GM12878 (cell line): ENCODE results near the gene EDARADD. TPM values are rescaled to one million over a fixed set of nuclear protein-coding genes. Genes with fewer than 3 reads are reported as not detected.

Experiments used
- ATAC-seq: fragments of 200-7000 bp; cut with Tn5 transposase; 3 replicates; pipeline ENCODE4 v1.9.1; 2020; ENCODE audit warnings: mild to moderate bottlenecking, moderate library complexity
- BruUV-seq: library from RNA; stranded (reverse); fragments of 400-500 nt; replicated peaks from 2 replicates; lab custom pipeline; 2021; lab: Mats Ljungman, UMichigan
- CTCF ChIA-PET: fragments of 300-600 bp; sonication (Branson Sonifier 250); formaldehyde crosslinking; extraction: SDS; loops from one replicate; lab custom pipeline; 2021; ENCODE audit warnings: inconsistent platforms; lab: Yijun Ruan, JAX
- POLR2A ChIA-PET: fragments of 350-600 bp; formaldehyde crosslinking; extraction: SDS; loops from one replicate; lab custom pipeline; 2021; ENCODE audit warnings: inconsistent platforms; lab: Charles Lee
- RAD21 ChIA-PET: fragments of 300-600 bp; sonication (Branson Sonifier 250); formaldehyde crosslinking; loops from one replicate; lab custom pipeline; 2023; ENCODE audit warnings: antibody characterized with exemption; ENCODE audit not compliant: unreplicated experiment; lab: Charles Lee
- SMC1A ChIA-PET: fragments of 300-600 bp; sonication (Branson Sonifier 250); formaldehyde crosslinking; loops from one replicate; lab custom pipeline; 2023; ENCODE audit not compliant: unreplicated experiment, uncharacterized antibody; lab: Charles Lee
- DNase-seq: peaks from one replicate; pipeline ENCODE4 v3.0.0-alpha.2; 2011; ENCODE audit warnings: low read depth, low spot score
- FAIRE-seq: peaks from 3 replicates; lab custom pipeline; 2011; peaks lifted over from hg19 to GRCh38; lab: Jason Lieb, UNC
- H2AFZ ChIP-seq: 2 replicates; pipeline ENCODE4 v1.6.0; 2011; ENCODE audit warnings: low read depth, low read length, control low read depth; ENCODE audit not compliant: control insufficient read depth
- H3K27ac ChIP-seq: 2 replicates; pipeline ENCODE4 v1.5.1; 2011; ENCODE audit warnings: control low read depth; ENCODE audit not compliant: control insufficient read depth, insufficient read depth
- H3K27me3 ChIP-seq, 2 experiments: replicated peaks in 1 of 2; 2 replicates each; pipeline versions ENCODE4 v1.6.0 to v1.6.1; 2011; ENCODE audit warnings: low read length in 1 of 2; ENCODE audit not compliant: control insufficient read depth in 2 of 2, insufficient read depth in 2 of 2
- H3K36me3 ChIP-seq, 2 experiments: 2 replicates each; pipeline ENCODE4 v1.5.1; 2011; ENCODE audit warnings: low read length in 1 of 2; ENCODE audit not compliant: control insufficient read depth in 2 of 2, insufficient read depth in 2 of 2
- H3K4me1 ChIP-seq: 2 replicates; pipeline ENCODE4 v1.6.1; 2011; ENCODE audit warnings: mild to moderate bottlenecking, low read length, moderate library complexity, mixed read lengths; ENCODE audit not compliant: control insufficient read depth, insufficient read depth
- H3K4me2 ChIP-seq: 2 replicates; pipeline ENCODE4 v1.6.0; 2011; ENCODE audit warnings: control low read depth; ENCODE audit not compliant: control insufficient read depth, insufficient read depth
- H3K4me3 ChIP-seq: fragments of 200-600 bp; sonication (generic); 2 replicates; pipeline ENCODE4 v1.5.1; 2016
- H3K79me2 ChIP-seq: 2 replicates; pipeline ENCODE4 v1.6.0; 2011; ENCODE audit warnings: low read length; ENCODE audit not compliant: control insufficient read depth, insufficient read depth
- H3K9ac ChIP-seq: 2 replicates; pipeline ENCODE4 v1.8.0; 2011; ENCODE audit warnings: low read length, control low read depth, mixed read lengths; ENCODE audit not compliant: control insufficient read depth, insufficient read depth
- H3K9me3 ChIP-seq: replicated peaks from 3 replicates; pipeline ENCODE4 v1.5.1; 2011; ENCODE audit warnings: mild to moderate bottlenecking, low read length; ENCODE audit not compliant: control insufficient read depth, insufficient read depth
- H4K20me1 ChIP-seq: 2 replicates; pipeline ENCODE4 v1.6.0; 2011; ENCODE audit not compliant: control insufficient read depth, insufficient read depth
- CHD2 ChIP-seq: IDR thresholded peaks from 2 replicates; pipeline ENCODE4 v1.6.1; 2011; ENCODE audit warnings: low read depth, low read length, improper control_type of control experiment, borderline replicate concordance
- HCFC1 ChIP-seq: fragments of 150-350 bp; IDR thresholded peaks from 2 replicates; pipeline ENCODE4 v1.6.1; 2014; ENCODE audit warnings: low read length
- MYB ChIP-seq: fragments of 150-350 bp; IDR thresholded peaks from 2 replicates; pipeline ENCODE4 v1.6.1; 2014; ENCODE audit warnings: mild to moderate bottlenecking, low read depth, low read length, borderline replicate concordance
- POLR2A ChIP-seq: IDR thresholded peaks from 2 replicates; pipeline ENCODE4 v1.6.1; 2011; ENCODE audit warnings: low read depth, mild to moderate bottlenecking, low read length
- RUNX3 ChIP-seq: IDR thresholded peaks from 2 replicates; pipeline ENCODE4 v1.6.1; 2012; ENCODE audit warnings: low read length, inconsistent platforms
- SMC3 ChIP-seq: IDR thresholded peaks from 2 replicates; pipeline ENCODE4 v1.6.1; 2011; ENCODE audit warnings: low read length, improper control_type of control experiment, borderline replicate concordance
- SREBF2 ChIP-seq: IDR thresholded peaks from 2 replicates; pipeline ENCODE4 v1.6.1; 2012; ENCODE audit warnings: mild to moderate bottlenecking, low read length
- WRNIP1 ChIP-seq: IDR thresholded peaks from 2 replicates; pipeline ENCODE4 v1.6.1; 2011; ENCODE audit warnings: low read depth, low read length, improper control_type of control experiment, borderline replicate concordance
- ZNF274 ChIP-seq: IDR thresholded peaks from one replicate; pipeline ENCODE4 v1.8.0; 2011; ENCODE audit not compliant: insufficient read length, insufficient read depth
- WGBS: methylation state at CpG from one replicate; pipeline ENCODE4 v1.1.6; 2016; ENCODE audit warnings: low lambda C conversion rate; ENCODE audit not compliant: insufficient replicate concordance, insufficient coverage; ENCODE audit errors: missing lambda C conversion rate; 5-methylcytosine and 5-hydroxymethylcytosine counted together
- in situ Hi-C: fragments of 300-500 bp; cut with MboI; formaldehyde crosslinking; loops from 9 replicates; pipeline ENCODE4 v1.14.3; 2018; ENCODE audit warnings: mixed read lengths
- intact Hi-C: fragments of 100-400 bp; cut with micrococcal nuclease; formaldehyde crosslinking; loops from one replicate; pipeline ENCODE4 v1.14.2; 2022; ENCODE audit not compliant: unreplicated experiment
- polyA plus RNA-seq, 11 experiments: library from polyadenylated mRNA; depleted of rRNA in 4 of 11; unstranded in 6 of 11; stranded (reverse) in 5 of 11; fragments of >200 nt; fragmentation: Nextera tagmentation in 4 of 11; fragmentation: Illumina TruSeq in 1 of 11; extraction: Ambion mirVana in 4 of 11; extraction: Trizol in 1 of 11; gene quantifications; 1 replicate in 1 of 11; 2 replicates in 10 of 11; pipeline versions ENCODE4 v1.2.1 to v1.2.3, GENCODE V29; 2011 to 2016; ENCODE audit warnings: inconsistent platforms in 2 of 11, missing spikeins in 2 of 11, low read depth in 1 of 11
- total RNA-seq, 4 experiments: library from RNA; depleted of rRNA in 3 of 4; stranded (reverse); fragments of >200 nt in 3 of 4; fragmentation: Illumina TruSeq in 1 of 4; extraction: Trizol in 1 of 4; gene quantifications; 2 replicates each; pipeline versions ENCODE4 v1.2.1 to v1.2.3, GENCODE V29; 2013 to 2021
- TF ChIP-seq, protein P1 (sequence below): fragments of 450-650 bp; IDR thresholded peaks from 2 replicates; pipeline ENCODE4 v1.6.1; 2018; ENCODE audit warnings: borderline replicate concordance, mild to moderate bottlenecking; ENCODE audit not compliant: partially characterized antibody
- TF ChIP-seq, protein P2 (sequence below): fragments of 450-650 bp; IDR thresholded peaks from 2 replicates; pipeline ENCODE4 v1.6.1; 2018; ENCODE audit warnings: mild to moderate bottlenecking, low read depth, moderate library complexity; ENCODE audit not compliant: partially characterized antibody
- TF ChIP-seq, protein P3 (sequence below): fragments of 450-650 bp; IDR thresholded peaks from 2 replicates; pipeline ENCODE4 v1.6.1; 2016; ENCODE audit warnings: mild to moderate bottlenecking
- TF ChIP-seq, protein P4 (sequence below): IDR thresholded peaks from 2 replicates; pipeline ENCODE4 v1.6.1; 2012; ENCODE audit warnings: low read length, inconsistent platforms

Gene EDARADD
- total and polyA plus RNA-seq, 10 of the 15 experiments (the other 5 are each of a cell fraction or from before 2014, with no cell fraction given): 0.58 to 6.1 (median 4.7) TPM

DNA sequence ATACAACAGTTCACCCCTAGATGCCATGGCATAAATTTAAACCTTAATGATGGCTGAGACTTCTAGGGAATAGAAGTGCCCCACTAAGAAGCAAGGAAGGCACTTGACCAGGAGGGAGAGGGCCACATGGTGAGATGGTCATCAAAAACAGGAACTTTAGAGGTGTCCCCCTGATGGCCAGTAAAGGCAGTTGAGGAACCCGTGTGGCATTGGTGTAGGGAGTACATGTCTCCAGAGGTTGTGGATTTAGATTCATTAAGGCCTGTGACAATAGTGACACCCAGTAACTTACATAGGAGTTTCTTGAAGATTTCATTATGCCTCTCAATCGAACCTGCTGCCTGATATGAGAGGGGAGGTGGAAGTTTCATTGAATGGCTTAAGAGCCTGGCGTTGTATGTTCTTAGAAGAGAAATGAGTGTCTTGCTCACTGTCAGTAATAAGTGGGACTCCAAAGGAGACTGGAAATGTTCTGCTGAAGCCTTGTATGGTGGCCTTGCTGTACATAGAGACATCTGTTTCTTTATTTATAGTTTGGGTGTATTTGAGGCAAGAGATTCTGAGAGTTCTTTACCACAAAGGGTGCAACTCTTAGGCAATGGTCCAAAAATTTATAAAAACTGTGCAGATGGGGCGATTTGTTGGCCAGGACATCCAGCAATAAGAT is 27.9 kb downstream of the EDARADD start (continued):
- TF ChIP-seq RUNX3: peak; percentile 48
- no peak for TF ChIP-seq ZNF274
- TF ChIP-seq, protein P1, sequence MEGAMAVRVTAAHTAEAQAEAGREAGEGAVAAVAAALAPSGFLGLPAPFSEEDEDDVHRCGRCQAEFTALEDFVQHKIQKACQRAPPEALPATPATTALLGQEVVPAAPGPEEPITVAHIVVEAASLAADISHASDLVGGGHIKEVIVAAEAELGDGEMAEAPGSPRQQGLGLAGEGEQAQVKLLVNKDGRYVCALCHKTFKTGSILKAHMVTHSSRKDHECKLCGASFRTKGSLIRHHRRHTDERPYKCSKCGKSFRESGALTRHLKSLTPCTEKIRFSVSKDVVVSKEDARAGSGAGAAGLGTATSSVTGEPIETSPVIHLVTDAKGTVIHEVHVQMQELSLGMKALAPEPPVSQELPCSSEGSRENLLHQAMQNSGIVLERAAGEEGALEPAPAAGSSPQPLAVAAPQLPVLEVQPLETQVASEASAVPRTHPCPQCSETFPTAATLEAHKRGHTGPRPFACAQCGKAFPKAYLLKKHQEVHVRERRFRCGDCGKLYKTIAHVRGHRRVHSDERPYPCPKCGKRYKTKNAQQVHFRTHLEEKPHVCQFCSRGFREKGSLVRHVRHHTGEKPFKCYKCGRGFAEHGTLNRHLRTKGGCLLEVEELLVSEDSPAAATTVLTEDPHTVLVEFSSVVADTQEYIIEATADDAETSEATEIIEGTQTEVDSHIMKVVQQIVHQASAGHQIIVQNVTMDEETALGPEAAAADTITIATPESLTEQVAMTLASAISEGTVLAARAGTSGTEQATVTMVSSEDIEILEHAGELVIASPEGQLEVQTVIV: no peak
- no peak for TF ChIP-seq MYB
- TF ChIP-seq, all 136 proteins: peak for 2

DNA sequence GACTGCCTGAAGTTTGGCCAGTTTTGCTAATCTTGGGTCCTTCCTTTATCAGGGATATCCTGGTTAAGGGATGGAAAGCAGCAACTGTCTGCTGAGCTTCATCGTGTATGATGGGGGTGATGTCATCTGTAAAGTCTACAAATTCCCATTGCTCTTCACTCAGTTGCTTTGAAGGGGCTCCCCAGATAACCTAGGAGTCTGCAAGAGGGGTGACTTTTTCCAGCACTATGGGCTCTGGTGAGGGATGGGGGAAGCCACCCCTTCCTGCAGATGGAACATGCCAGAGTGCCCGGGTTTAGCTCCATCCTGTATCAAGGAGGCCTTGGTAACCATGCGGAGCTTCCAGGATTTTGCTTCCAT is 28.4 kb downstream of the EDARADD start:
- DNase-seq (no peak), ATAC-seq (no peak), FAIRE-seq (no peak)
- Histone ChIP-seq H3K27ac (no peak overlapping the region), H2AFZ (no peak overlapping the region), H4K20me1 (no peaks in the 10 kb centered on the region), H3K27me3 (no peaks in the 10 kb centered on the region), H3K9me3 (no peaks in the 10 kb centered on the region), H3K4me2 (peak overlapping the region; percentile 48), H3K36me3 (no peaks in the 10 kb centered on the region), H3K4me1 (peaks cover 21% of the 10 kb centered on the region), H3K79me2 (no peaks in the 10 kb centered on the region), H3K9ac (no peak overlapping the region), H3K4me3 (no peak overlapping the region)
- intact Hi-C loops (no loop called here), in situ Hi-C loops (no loop called here)
- CTCF ChIA-PET: interaction anchor here (0.6 kb wide), 2 partner anchors 463 to 925 kb away, joined by 3 read pairs; no protein-coding TSS in a partner anchor
- TF ChIP-seq, protein P2, sequence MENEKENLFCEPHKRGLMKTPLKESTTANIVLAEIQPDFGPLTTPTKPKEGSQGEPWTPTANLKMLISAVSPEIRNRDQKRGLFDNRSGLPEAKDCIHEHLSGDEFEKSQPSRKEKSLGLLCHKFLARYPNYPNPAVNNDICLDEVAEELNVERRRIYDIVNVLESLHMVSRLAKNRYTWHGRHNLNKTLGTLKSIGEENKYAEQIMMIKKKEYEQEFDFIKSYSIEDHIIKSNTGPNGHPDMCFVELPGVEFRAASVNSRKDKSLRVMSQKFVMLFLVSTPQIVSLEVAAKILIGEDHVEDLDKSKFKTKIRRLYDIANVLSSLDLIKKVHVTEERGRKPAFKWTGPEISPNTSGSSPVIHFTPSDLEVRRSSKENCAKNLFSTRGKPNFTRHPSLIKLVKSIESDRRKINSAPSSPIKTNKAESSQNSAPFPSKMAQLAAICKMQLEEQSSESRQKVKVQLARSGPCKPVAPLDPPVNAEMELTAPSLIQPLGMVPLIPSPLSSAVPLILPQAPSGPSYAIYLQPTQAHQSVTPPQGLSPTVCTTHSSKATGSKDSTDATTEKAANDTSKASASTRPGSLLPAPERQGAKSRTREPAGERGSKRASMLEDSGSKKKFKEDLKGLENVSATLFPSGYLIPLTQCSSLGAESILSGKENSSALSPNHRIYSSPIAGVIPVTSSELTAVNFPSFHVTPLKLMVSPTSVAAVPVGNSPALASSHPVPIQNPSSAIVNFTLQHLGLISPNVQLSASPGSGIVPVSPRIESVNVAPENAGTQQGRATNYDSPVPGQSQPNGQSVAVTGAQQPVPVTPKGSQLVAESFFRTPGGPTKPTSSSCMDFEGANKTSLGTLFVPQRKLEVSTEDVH: no peak
- TF ChIP-seq, protein P3, sequence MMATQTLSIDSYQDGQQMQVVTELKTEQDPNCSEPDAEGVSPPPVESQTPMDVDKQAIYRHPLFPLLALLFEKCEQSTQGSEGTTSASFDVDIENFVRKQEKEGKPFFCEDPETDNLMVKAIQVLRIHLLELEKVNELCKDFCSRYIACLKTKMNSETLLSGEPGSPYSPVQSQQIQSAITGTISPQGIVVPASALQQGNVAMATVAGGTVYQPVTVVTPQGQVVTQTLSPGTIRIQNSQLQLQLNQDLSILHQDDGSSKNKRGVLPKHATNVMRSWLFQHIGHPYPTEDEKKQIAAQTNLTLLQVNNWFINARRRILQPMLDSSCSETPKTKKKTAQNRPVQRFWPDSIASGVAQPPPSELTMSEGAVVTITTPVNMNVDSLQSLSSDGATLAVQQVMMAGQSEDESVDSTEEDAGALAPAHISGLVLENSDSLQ: no peak
- no peak for TF ChIP-seq HCFC1
- TF ChIP-seq SREBF2: no peak
- TF ChIP-seq, protein P4, sequence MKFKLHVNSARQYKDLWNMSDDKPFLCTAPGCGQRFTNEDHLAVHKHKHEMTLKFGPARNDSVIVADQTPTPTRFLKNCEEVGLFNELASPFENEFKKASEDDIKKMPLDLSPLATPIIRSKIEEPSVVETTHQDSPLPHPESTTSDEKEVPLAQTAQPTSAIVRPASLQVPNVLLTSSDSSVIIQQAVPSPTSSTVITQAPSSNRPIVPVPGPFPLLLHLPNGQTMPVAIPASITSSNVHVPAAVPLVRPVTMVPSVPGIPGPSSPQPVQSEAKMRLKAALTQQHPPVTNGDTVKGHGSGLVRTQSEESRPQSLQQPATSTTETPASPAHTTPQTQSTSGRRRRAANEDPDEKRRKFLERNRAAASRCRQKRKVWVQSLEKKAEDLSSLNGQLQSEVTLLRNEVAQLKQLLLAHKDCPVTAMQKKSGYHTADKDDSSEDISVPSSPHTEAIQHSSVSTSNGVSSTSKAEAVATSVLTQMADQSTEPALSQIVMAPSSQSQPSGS: no peak
- no peak for TF ChIP-seq POLR2A
- no peak for TF ChIP-seq WRNIP1
- TF ChIP-seq CHD2: no peak
- TF ChIP-seq SMC3: no peak
- no TSS peak for BruUV-seq
- WGBS: 69% methylated on average over 3 of the region's 3 CpGs
- SMC1A ChIA-PET: interaction anchor here (1.4 kb wide), 1 partner anchor 9 kb away, joined by 5 read pairs; no protein-coding TSS in a partner anchor
- POLR2A ChIA-PET: interaction anchor here (0.6 to 0.8 kb wide), 3 partner anchors 20 to 1318 kb away, joined by 3 read pairs; partner anchors contain the start of gene EDARADD
- RAD21 ChIA-PET: interaction anchor here (0.8 kb wide), 1 partner anchor 44 kb away, joined by 3 read pairs; no protein-coding TSS in a partner anchor
